HEK293 (cell line): ENCODE measurements around the gene AMIGO1.

Experiments
- KLF1 ChIP-seq: fragments of 450-650 bp; formaldehyde crosslinking; IDR thresholded peaks from 2 replicates; pipeline ENCODE4 v1.5.1; 2016; ENCODE audit warnings: missing biosample characterization, missing genetic modification characterization
- YY1 ChIP-seq: fragments of 450-650 bp; formaldehyde crosslinking; IDR thresholded peaks from 2 replicates; pipeline ENCODE4 v1.5.1; 2018; ENCODE audit warnings: missing biosample characterization, missing genetic modification characterization

- TF ChIP-seq YY1 (no peak), KLF1 (tag by site-specific recombination) (no peak)
Observed at GRCh38 chr1:109474697-109475096, 34.8 kb downstream of the AMIGO1 start.
